Endodermal cell (in vitro differentiated cells): ENCODE measurements around the gene RBM20. TPM values are rescaled to one million over a fixed set of nuclear protein-coding genes. Genes with fewer than 3 reads are reported as not detected.

ENCODE experiments used
- DNase-seq: peaks from one replicate; pipeline ENCODE4 v3.0.0-alpha.2; 2017
- H3K27ac ChIP-seq: 2 replicates; pipeline ENCODE4 v1.5.1; 2013; ENCODE audit warnings: mild to moderate bottlenecking, low read depth, low read length, moderate library complexity
- H3K27me3 ChIP-seq: 2 replicates; pipeline ENCODE4 v1.6.1; 2013; ENCODE audit warnings: mild to moderate bottlenecking, low read length, moderate library complexity; ENCODE audit not compliant: insufficient read depth, control insufficient read depth, poor library complexity, severe bottlenecking
- H3K36me3 ChIP-seq: 2 replicates; pipeline ENCODE4 v1.7.0; 2013; ENCODE audit warnings: mild to moderate bottlenecking, low read length, moderate library complexity; ENCODE audit not compliant: control insufficient read depth, insufficient read depth
- H3K4me1 ChIP-seq: one replicate; pipeline ENCODE4 v1.7.0; 2013; ENCODE audit warnings: low read length; ENCODE audit not compliant: control insufficient read depth, insufficient read depth
- H3K4me3 ChIP-seq: 2 replicates; pipeline ENCODE4 v1.5.1; 2013; ENCODE audit warnings: mild to moderate bottlenecking, low read length, moderate library complexity
- H3K9ac ChIP-seq: 2 replicates; pipeline ENCODE4 v1.6.1; 2013; ENCODE audit warnings: mild to moderate bottlenecking, low read length, moderate library complexity; ENCODE audit not compliant: poor library complexity, severe bottlenecking; ENCODE audit errors: extremely low read depth
- H3K9me3 ChIP-seq: 2 replicates; pipeline ENCODE4 v1.6.1; 2013; ENCODE audit warnings: mild to moderate bottlenecking, low read length, moderate library complexity; ENCODE audit not compliant: control insufficient read depth
- H3K27ac Mint-ChIP-seq: 2 replicates; pipeline ENCODE4 v1.8.0; 2020; ENCODE audit warnings: mixed read lengths
- H3K27me3 Mint-ChIP-seq: 2 replicates; pipeline ENCODE4 v1.8.0; 2021; ENCODE audit warnings: mild to moderate bottlenecking, mixed read lengths; ENCODE audit not compliant: insufficient read depth
- H3K36me3 Mint-ChIP-seq: 2 replicates; pipeline ENCODE4 v1.8.0; 2020; ENCODE audit warnings: low read depth, mixed read lengths
- H3K4me1 Mint-ChIP-seq: 2 replicates; pipeline ENCODE4 v1.8.0; 2020; ENCODE audit warnings: mixed read lengths
- H3K4me3 Mint-ChIP-seq: 2 replicates; pipeline ENCODE4 v1.8.0; 2020; ENCODE audit warnings: mild to moderate bottlenecking, moderate library complexity, mixed read lengths
- H3K9me3 Mint-ChIP-seq: 2 replicates; pipeline ENCODE4 v1.8.0; 2020; ENCODE audit warnings: mild to moderate bottlenecking, mixed read lengths
- WGBS, 2 experiments: methylation state at CpG; one replicate each; pipeline versions ENCODE4 v1.1.5 to v1.1.7; 2013; ENCODE audit warnings: missing lambda C conversion rate in 2 of 2, mixed read lengths in 1 of 2; ENCODE audit not compliant: insufficient coverage in 1 of 2, insufficient read length in 1 of 2; 5-methylcytosine and 5-hydroxymethylcytosine counted together
- total RNA-seq, 2 donors: library from RNA; stranded (reverse); fragmentation: NEBNext Ultra II Directional in 1 of 2; extraction: Animal tissue kit (Norgen Biotek cat#: 25700) in 1 of 2; gene quantifications; 2 replicates in 1 of 2; 3 replicates in 1 of 2; pipeline ENCODE4 v1.2.1, GENCODE V29; 2021
- TF ChIP-seq, protein P1 (sequence below): fragments of 200-600 bp; sonication (generic); conservative IDR thresholded peaks from 2 replicates; pipeline ENCODE4 v1.5.0; 2021; ENCODE audit warnings: antibody characterized with exemption, mild to moderate bottlenecking

RBM20 gene
- total RNA-seq, 2 donors from 2014 or later, result 6.2 to 7.0 TPM

GRCh38 chr10:110789604-110790433 lies 145.7 kb downstream of the RBM20 start:
- 89 to 90% methylated on average over 4 to 9 of the region's 10 CpGs for WGBS, 2 experiments
- DNase-seq, result no peak
- Mint-ChIP-seq H3K27ac (no peak overlapping the region), H3K4me1 (peaks cover 24% of the 10 kb centered on the region), H3K4me3 (no peak overlapping the region), H3K27me3 (peaks cover 4% of the 10 kb centered on the region), H3K36me3 (no peaks in the 10 kb centered on the region), H3K9me3 (no peaks in the 10 kb centered on the region)
- no peak overlapping the region for H3K4me3 ChIP-seq
- no peak overlapping the region for H3K9ac ChIP-seq
- H3K36me3 ChIP-seq, result peaks cover 2% of the 10 kb centered on the region
- H3K27ac ChIP-seq, result no peak overlapping the region
- TF ChIP-seq, protein P1, sequence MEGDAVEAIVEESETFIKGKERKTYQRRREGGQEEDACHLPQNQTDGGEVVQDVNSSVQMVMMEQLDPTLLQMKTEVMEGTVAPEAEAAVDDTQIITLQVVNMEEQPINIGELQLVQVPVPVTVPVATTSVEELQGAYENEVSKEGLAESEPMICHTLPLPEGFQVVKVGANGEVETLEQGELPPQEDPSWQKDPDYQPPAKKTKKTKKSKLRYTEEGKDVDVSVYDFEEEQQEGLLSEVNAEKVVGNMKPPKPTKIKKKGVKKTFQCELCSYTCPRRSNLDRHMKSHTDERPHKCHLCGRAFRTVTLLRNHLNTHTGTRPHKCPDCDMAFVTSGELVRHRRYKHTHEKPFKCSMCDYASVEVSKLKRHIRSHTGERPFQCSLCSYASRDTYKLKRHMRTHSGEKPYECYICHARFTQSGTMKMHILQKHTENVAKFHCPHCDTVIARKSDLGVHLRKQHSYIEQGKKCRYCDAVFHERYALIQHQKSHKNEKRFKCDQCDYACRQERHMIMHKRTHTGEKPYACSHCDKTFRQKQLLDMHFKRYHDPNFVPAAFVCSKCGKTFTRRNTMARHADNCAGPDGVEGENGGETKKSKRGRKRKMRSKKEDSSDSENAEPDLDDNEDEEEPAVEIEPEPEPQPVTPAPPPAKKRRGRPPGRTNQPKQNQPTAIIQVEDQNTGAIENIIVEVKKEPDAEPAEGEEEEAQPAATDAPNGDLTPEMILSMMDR, result no peak
- no peaks in the 10 kb centered on the region for H3K9me3 ChIP-seq
- peaks cover 4% of the 10 kb centered on the region for H3K27me3 ChIP-seq
- H3K4me1 ChIP-seq, result no peaks in the 10 kb centered on the region

GRCh38 chr10:110790913-110791506 lies 146.9 kb downstream of the RBM20 start:
- Histone ChIP-seq H3K27me3 (peaks cover 4% of the 10 kb centered on the region), H3K4me3 (no peak overlapping the region), H3K27ac (no peak overlapping the region), H3K9me3 (no peaks in the 10 kb centered on the region), H3K9ac (no peak overlapping the region), H3K36me3 (no peaks in the 10 kb centered on the region), H3K4me1 (no peaks in the 10 kb centered on the region)
- no peak for DNase-seq
- Mint-ChIP-seq H3K9me3 (no peaks in the 10 kb centered on the region), H3K27ac (no peak overlapping the region), H3K4me1 (peaks cover 14% of the 10 kb centered on the region), H3K4me3 (no peak overlapping the region), H3K36me3 (no peaks in the 10 kb centered on the region), H3K27me3 (peaks cover 4% of the 10 kb centered on the region)
- 94 to 95% methylated on average over 6 to 8 of the region's 8 CpGs for WGBS, 2 experiments
- TF ChIP-seq, protein P1, result no peak

DNA sequence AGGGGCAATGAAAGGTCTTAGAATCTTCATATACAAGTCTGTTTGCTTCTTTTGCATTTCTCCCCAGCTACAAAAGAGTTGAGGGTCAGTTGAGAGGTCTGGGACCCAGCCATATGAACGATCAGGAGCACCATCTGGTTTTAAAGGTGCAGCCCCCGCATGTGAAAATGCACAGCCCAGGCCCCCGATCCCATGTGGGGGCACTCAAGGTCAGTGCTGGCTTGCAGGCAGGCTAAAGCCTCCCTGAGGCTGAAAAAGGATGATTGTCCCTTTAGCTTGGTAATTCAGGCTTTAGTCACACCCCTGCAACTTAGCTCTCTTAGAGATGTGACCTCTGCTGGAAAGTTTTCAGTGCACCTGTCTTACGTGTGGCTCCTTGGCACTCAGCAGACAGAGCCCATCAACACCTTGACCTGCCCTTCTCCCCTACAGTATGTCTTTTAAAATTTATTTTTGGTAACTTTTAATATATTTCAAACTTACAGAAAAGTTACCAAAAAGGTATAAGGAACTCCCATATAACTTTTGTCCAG lies 147.5 kb downstream of the RBM20 start:
- no peak overlapping the region for H3K27ac ChIP-seq
- no peaks in the 10 kb centered on the region for H3K9me3 ChIP-seq
- 79 to 90% methylated on average over 3 to 4 of the region's 4 CpGs for WGBS, 2 experiments
- Mint-ChIP-seq H3K4me3 (no peak overlapping the region), H3K4me1 (peaks cover 8% of the 10 kb centered on the region), H3K9me3 (no peaks in the 10 kb centered on the region), H3K27ac (no peak overlapping the region), H3K27me3 (peaks cover 4% of the 10 kb centered on the region), H3K36me3 (no peaks in the 10 kb centered on the region)
- H3K27me3 ChIP-seq, result peaks cover 4% of the 10 kb centered on the region
- H3K9ac ChIP-seq, result no peak overlapping the region
- H3K4me1 ChIP-seq, result no peaks in the 10 kb centered on the region
- H3K4me3 ChIP-seq, result no peak overlapping the region
- TF ChIP-seq, protein P1, result no peak
- no peak for DNase-seq
- H3K36me3 ChIP-seq, result no peaks in the 10 kb centered on the region
